Adrenal gland (tissue), 5 donors: ENCODE results near the gene DUSP8.

Experiments
- POLR2A ChIP-seq, 2 donors: fragments of 450-650 bp; IDR thresholded peaks; one replicate each; pipeline ENCODE4 v1.6.1; 2017; ENCODE audit warnings: antibody characterized with exemption in 2 of 2, mild to moderate bottlenecking in 2 of 2, moderate library complexity in 1 of 2
- TF ChIP-seq, protein P1 (sequence below), 6 experiments: fragments of 450-650 bp in 4 of 6; fragments of 200-600 bp in 2 of 6; sonication (generic) in 1 of 6; IDR thresholded peaks; 1 replicate in 5 of 6; 2 replicates in 1 of 6; pipeline versions ENCODE4 v1.5.1 to v1.8.0; 2016 to 2021; ENCODE audit warnings: antibody characterized with exemption in 6 of 6, mild to moderate bottlenecking in 2 of 6, moderate library complexity in 1 of 6
- donor health status: DM: no; HTN: no; CAD: no.

DNA sequence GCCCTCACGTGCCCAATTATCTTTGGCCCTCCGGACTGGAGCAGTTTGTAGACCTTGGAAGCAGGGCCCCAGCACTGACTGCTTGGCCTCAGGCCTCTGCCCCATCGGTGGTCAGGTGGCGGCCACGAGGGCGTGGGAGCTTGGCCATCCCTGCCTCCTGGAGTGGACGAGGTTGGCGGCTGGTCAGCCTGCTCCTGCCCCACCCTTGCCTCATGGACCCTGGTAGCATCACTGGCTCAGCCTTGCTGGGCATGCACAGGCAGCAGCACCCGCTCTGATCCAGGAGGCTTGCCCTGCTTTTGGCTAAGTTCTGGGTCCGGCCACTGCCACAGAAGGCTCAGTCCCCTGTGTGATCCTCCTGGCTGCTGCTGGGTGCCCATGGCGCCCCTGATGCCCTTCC, 32.1 kb upstream of the DUSP8 start:
- TF ChIP-seq, protein P1, sequence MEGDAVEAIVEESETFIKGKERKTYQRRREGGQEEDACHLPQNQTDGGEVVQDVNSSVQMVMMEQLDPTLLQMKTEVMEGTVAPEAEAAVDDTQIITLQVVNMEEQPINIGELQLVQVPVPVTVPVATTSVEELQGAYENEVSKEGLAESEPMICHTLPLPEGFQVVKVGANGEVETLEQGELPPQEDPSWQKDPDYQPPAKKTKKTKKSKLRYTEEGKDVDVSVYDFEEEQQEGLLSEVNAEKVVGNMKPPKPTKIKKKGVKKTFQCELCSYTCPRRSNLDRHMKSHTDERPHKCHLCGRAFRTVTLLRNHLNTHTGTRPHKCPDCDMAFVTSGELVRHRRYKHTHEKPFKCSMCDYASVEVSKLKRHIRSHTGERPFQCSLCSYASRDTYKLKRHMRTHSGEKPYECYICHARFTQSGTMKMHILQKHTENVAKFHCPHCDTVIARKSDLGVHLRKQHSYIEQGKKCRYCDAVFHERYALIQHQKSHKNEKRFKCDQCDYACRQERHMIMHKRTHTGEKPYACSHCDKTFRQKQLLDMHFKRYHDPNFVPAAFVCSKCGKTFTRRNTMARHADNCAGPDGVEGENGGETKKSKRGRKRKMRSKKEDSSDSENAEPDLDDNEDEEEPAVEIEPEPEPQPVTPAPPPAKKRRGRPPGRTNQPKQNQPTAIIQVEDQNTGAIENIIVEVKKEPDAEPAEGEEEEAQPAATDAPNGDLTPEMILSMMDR (IDR thresholded peaks at IDR 0.05) = no peak
- no peak for TF ChIP-seq POLR2A (IDR thresholded peaks at IDR 0.05)
